ENCODE measurements around the gene CNN2. TPM values are rescaled to one million over a fixed set of nuclear protein-coding genes. Genes with fewer than 3 reads are reported as not detected.
A peak's percentile ranks its signal among the peaks of the same experiment; 100 is the strongest.

CNN2 gene
- total and polyA plus RNA-seq, 2 of the 13 experiments (the other 11 are each of a cell fraction or from before 2014, with no cell fraction given) = 63.6 to 70.0 TPM

DNA sequence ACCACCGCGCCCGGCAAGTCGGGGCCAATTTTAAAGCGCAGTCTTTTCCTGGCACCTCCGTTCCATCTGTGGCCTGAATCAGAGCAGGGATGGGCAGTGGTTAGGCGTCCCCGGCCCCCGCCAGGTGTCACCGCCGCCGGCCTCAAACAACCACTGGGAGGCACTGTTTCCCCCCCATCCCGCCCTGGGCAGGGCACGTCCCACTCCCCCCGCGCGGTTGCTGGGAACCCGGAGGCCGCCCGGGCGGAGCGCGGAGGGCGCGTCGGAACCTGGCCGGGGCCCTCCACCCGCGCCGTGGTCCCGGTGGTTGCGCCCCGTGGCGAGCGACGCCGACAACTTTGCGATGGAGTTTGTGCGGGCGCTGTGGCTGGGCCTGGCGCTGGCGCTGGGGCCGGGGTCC is 26.3 kb upstream of the CNN2 start, which contains the start of gene GRIN3B (continued):
- TF ChIP-seq, protein P1, sequence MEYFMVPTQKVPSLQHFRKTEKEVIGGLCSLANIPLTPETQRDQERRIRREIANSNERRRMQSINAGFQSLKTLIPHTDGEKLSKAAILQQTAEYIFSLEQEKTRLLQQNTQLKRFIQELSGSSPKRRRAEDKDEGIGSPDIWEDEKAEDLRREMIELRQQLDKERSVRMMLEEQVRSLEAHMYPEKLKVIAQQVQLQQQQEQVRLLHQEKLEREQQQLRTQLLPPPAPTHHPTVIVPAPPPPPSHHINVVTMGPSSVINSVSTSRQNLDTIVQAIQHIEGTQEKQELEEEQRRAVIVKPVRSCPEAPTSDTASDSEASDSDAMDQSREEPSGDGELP (IDR thresholded peaks at IDR 0.05; ENCODE audit: borderline replicate concordance, low read depth) = 0 out of 2 replicates have a peak, but pooled peaks have one; percentile 10
- TF ChIP-seq TSC22D2 (CRISPR knock-in tag; IDR thresholded peaks at IDR 0.05; ENCODE audit: borderline replicate concordance) (no peak), SOX5 (CRISPR knock-in tag; IDR thresholded peaks at IDR 0.05; ENCODE audit: borderline replicate concordance) (no peak), NR2F1 (CRISPR knock-in tag; IDR thresholded peaks at IDR 0.05) (no peak), ZNF256 (CRISPR knock-in tag; conservative IDR thresholded peaks at IDR 0.05) (no peak), TBX3 (IDR thresholded peaks at IDR 0.05; ENCODE audit: borderline replicate concordance) (no peak), ZSCAN21 (CRISPR knock-in tag; IDR thresholded peaks at IDR 0.05; ENCODE audit: borderline replicate concordance) (peak; percentile 41; the same call in 1 of the 2 replicates), ZNF777 (CRISPR knock-in tag; IDR thresholded peaks at IDR 0.05) (peak; percentile 10; the same call in 1 of the 2 replicates), ZFP62 (CRISPR knock-in tag; IDR thresholded peaks at IDR 0.05) (no peak), EP300 (IDR thresholded peaks at IDR 0.05; ENCODE audit: low read depth in 2 of 2, low read length in 2 of 2) (no peak), EP300 (CRISPR knock-in tag; IDR thresholded peaks at IDR 0.05; ENCODE audit: borderline replicate concordance) (no peak), RBFOX2 (IDR thresholded peaks at IDR 0.05; ENCODE audit: low read depth, low read length) (no peak), KDM3A (CRISPR knock-in tag; IDR thresholded peaks at IDR 0.05; ENCODE audit: low read depth) (no peak), PHF5A (CRISPR knock-in tag; IDR thresholded peaks at IDR 0.05; ENCODE audit: low read depth, unreplicated experiment) (no peak), ZNF678 (CRISPR knock-in tag; IDR thresholded peaks at IDR 0.05) (no peak), RCOR2 (CRISPR knock-in tag; IDR thresholded peaks at IDR 0.05) (no peak), ZNF563 (CRISPR knock-in tag; IDR thresholded peaks at IDR 0.05) (no peak), PLRG1 (conservative IDR thresholded peaks at IDR 0.05) (no peak), KLF16 (CRISPR knock-in tag; IDR thresholded peaks at IDR 0.05) (no peak)
- TF ChIP-seq, protein P2, sequence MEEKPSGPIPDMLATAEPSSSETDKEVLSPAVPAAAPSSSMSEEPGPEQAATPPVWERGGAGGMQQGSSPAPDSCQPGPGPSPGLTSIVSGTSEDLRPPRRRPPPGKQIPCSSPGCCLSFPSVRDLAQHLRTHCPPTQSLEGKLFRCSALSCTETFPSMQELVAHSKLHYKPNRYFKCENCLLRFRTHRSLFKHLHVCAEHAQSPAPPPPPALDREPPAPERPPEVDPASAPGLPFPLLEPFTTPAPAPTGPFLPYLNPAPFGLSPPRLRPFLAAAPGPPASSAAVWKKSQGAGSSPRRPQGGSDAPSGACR (CRISPR knock-in tag; IDR thresholded peaks at IDR 0.05) = 0 out of 2 replicates have a peak, but pooled peaks have one; percentile 39
- TF ChIP-seq, protein P3, sequence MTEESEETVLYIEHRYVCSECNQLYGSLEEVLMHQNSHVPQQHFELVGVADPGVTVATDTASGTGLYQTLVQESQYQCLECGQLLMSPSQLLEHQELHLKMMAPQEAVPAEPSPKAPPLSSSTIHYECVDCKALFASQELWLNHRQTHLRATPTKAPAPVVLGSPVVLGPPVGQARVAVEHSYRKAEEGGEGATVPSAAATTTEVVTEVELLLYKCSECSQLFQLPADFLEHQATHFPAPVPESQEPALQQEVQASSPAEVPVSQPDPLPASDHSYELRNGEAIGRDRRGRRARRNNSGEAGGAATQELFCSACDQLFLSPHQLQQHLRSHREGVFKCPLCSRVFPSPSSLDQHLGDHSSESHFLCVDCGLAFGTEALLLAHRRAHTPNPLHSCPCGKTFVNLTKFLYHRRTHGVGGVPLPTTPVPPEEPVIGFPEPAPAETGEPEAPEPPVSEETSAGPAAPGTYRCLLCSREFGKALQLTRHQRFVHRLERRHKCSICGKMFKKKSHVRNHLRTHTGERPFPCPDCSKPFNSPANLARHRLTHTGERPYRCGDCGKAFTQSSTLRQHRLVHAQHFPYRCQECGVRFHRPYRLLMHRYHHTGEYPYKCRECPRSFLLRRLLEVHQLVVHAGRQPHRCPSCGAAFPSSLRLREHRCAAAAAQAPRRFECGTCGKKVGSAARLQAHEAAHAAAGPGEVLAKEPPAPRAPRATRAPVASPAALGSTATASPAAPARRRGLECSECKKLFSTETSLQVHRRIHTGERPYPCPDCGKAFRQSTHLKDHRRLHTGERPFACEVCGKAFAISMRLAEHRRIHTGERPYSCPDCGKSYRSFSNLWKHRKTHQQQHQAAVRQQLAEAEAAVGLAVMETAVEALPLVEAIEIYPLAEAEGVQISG (CRISPR knock-in tag; IDR thresholded peaks at IDR 0.05) = 0 out of 2 replicates have a peak, but pooled peaks have one; percentile 14
- TF ChIP-seq, protein P4, sequence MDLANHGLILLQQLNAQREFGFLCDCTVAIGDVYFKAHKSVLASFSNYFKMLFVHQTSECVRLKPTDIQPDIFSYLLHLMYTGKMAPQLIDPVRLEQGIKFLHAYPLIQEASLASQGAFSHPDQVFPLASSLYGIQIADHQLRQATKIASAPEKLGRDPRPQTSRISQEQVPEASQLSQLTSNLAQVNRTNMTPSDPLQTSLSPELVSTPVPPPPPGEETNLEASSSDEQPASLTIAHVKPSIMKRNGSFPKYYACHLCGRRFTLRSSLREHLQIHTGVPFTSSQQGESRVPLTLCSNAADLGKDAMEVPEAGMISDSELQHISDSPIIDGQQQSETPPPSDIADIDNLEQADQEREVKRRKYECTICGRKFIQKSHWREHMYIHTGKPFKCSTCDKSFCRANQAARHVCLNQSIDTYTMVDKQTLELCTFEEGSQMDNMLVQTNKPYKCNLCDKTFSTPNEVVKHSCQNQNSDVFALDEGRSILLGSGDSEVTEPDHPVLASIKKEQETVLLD (CRISPR knock-in tag; IDR thresholded peaks at IDR 0.05; ENCODE audit: low read depth) = no peak
- TF ChIP-seq, protein P5, sequence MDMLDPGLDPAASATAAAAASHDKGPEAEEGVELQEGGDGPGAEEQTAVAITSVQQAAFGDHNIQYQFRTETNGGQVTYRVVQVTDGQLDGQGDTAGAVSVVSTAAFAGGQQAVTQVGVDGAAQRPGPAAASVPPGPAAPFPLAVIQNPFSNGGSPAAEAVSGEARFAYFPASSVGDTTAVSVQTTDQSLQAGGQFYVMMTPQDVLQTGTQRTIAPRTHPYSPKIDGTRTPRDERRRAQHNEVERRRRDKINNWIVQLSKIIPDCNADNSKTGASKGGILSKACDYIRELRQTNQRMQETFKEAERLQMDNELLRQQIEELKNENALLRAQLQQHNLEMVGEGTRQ (IDR thresholded peaks at IDR 0.05; ENCODE audit: low read depth, low read length) = no peak
- TF ChIP-seq, protein P5 (CRISPR knock-in tag; IDR thresholded peaks at IDR 0.05; ENCODE audit: borderline replicate concordance) = no peak

Data from HepG2 (cell line).